ENCODE data around the gene CDON.

DNA sequence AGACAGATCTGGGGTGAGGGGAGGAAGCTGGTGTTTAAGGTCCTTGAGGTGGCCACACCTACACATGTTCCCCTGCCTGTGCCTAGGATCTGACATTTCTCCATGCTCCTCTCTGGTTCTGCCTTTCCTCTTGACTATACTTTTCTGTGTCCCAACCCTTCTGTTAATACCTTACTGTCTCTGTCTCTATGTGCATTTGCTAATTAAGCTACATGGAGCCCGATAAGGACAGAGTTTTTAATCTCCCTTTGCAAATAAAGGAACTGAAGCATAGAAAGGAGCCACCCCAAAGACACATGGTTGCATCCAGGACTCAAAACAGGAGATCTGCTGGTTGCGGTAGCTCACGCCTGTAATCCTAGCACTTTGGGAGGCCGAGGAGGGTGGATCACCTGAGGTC, 33.1 kb upstream of the CDON start:
- TF ChIP-seq, protein P1, sequence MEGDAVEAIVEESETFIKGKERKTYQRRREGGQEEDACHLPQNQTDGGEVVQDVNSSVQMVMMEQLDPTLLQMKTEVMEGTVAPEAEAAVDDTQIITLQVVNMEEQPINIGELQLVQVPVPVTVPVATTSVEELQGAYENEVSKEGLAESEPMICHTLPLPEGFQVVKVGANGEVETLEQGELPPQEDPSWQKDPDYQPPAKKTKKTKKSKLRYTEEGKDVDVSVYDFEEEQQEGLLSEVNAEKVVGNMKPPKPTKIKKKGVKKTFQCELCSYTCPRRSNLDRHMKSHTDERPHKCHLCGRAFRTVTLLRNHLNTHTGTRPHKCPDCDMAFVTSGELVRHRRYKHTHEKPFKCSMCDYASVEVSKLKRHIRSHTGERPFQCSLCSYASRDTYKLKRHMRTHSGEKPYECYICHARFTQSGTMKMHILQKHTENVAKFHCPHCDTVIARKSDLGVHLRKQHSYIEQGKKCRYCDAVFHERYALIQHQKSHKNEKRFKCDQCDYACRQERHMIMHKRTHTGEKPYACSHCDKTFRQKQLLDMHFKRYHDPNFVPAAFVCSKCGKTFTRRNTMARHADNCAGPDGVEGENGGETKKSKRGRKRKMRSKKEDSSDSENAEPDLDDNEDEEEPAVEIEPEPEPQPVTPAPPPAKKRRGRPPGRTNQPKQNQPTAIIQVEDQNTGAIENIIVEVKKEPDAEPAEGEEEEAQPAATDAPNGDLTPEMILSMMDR (IDR thresholded peaks at IDR 0.05): no peak
- TF ChIP-seq POLR2A (IDR thresholded peaks at IDR 0.05) (no peak), EP300 (IDR thresholded peaks at IDR 0.05) (no peak), POLR2AphosphoS5 (IDR thresholded peaks at IDR 0.05) (no peak)
